ENCODE results near the gene TNFRSF13B.
"Not testable (repeated sequence)": the region's sequence is repeated elsewhere in the genome, so short reads cannot be mapped to it uniquely, and the experiment has no call there.

Gene TNFRSF13B

GRCh38 chr17:16986391-16986790, 14.5 kb upstream of the TNFRSF13B start:
- no peak for DNase-seq

- DNase-seq: no peak
Measured at GRCh38 chr17:16981928-16982327, 10.0 kb upstream of the TNFRSF13B start.

- peak; percentile 86 for DNase-seq
Measured at GRCh38 chr17:16980813-16981731, 9.2 kb upstream of the TNFRSF13B start.

- DNase-seq: no peak
Measured at GRCh38 chr17:16980061-16980460, 8.1 kb upstream of the TNFRSF13B start.

- DNase-seq: not testable (repeated sequence)
Measured at GRCh38 chr17:16979237-16979823, 7.4 kb upstream of the TNFRSF13B start.

GRCh38 chr17:16977932-16978331, 6.0 kb upstream of the TNFRSF13B start:
- DNase-seq: no peak

- DNase-seq: no peak
Measured at GRCh38 chr17:16976725-16977550, 5.0 kb upstream of the TNFRSF13B start.

GRCh38 chr17:16975744-16976625, 4.1 kb upstream of the TNFRSF13B start:
- no peak for DNase-seq

GRCh38 chr17:16975277-16975651, 3.3 kb upstream of the TNFRSF13B start:
- DNase-seq: no peak

- DNase-seq: no peak
Measured at GRCh38 chr17:16974569-16975276, 2.8 kb upstream of the TNFRSF13B start.

GRCh38 chr17:16973760-16974540, 2.0 kb upstream of the TNFRSF13B start:
- no peak for DNase-seq

GRCh38 chr17:16973043-16973442, 1.1 kb upstream of the TNFRSF13B start:
- DNase-seq: not testable (repeated sequence)

GRCh38 chr17:16972346-16972745, 428 bp upstream of the TNFRSF13B start:
- no peak for DNase-seq

- DNase-seq: no peak
Measured at GRCh38 chr17:16969931-16970906, 1.7 kb downstream of the TNFRSF13B start.

GRCh38 chr17:16968786-16969185, 3.1 kb downstream of the TNFRSF13B start:
- DNase-seq: no peak

- DNase-seq: no peak
Measured at GRCh38 chr17:16962804-16963203, 9.1 kb downstream of the TNFRSF13B start.

GRCh38 chr17:16961792-16962191, 10.1 kb downstream of the TNFRSF13B start:
- no peak for DNase-seq

- DNase-seq: not testable (repeated sequence)
Measured at GRCh38 chr17:16961022-16961421, 10.9 kb downstream of the TNFRSF13B start.

GRCh38 chr17:16955011-16955410, 16.9 kb downstream of the TNFRSF13B start:
- DNase-seq: peak; percentile 77

- no peak for DNase-seq
Measured at GRCh38 chr17:16954521-16954920, 17.4 kb downstream of the TNFRSF13B start.
